Ishikawa (cell line): ENCODE measurements around the gene PDE6B.

Source experiments
- CEBPB ChIP-seq: IDR thresholded peaks from 2 replicates; pipeline ENCODE4 v1.6.1; 2012
- CREB1 ChIP-seq: IDR thresholded peaks from 2 replicates; pipeline ENCODE4 v1.6.1; 2012; ENCODE audit warnings: low read depth
- EGR1 ChIP-seq: IDR thresholded peaks from 2 replicates; pipeline ENCODE4 v1.6.1; 2012
- EP300 ChIP-seq: IDR thresholded peaks from 2 replicates; pipeline ENCODE4 v1.6.1; 2012; ENCODE audit warnings: borderline replicate concordance
- FOXM1 ChIP-seq: IDR thresholded peaks from 2 replicates; pipeline ENCODE4 v1.6.1; 2012; ENCODE audit warnings: low read depth, borderline replicate concordance
- NFIC ChIP-seq: IDR thresholded peaks from 2 replicates; pipeline ENCODE4 v1.6.1; 2012
- RAD21 ChIP-seq: IDR thresholded peaks from 2 replicates; pipeline ENCODE4 v1.6.1; 2012; ENCODE audit warnings: low read depth
- TAF1 ChIP-seq: IDR thresholded peaks from 2 replicates; pipeline ENCODE4 v1.6.1; 2012; ENCODE audit warnings: low read depth, mild to moderate bottlenecking
- TCF12 ChIP-seq: IDR thresholded peaks from 2 replicates; pipeline ENCODE4 v1.6.1; 2012; ENCODE audit warnings: low read depth
- TEAD4 ChIP-seq: IDR thresholded peaks from 2 replicates; pipeline ENCODE4 v1.6.1; 2012
- YY1 ChIP-seq: IDR thresholded peaks from 2 replicates; pipeline ENCODE4 v1.6.1; 2012; ENCODE audit warnings: low read depth
- ZBTB7A ChIP-seq: IDR thresholded peaks from 2 replicates; pipeline ENCODE4 v1.6.1; 2012; ENCODE audit warnings: low read depth
- TF ChIP-seq, protein P1 (sequence below): IDR thresholded peaks from 2 replicates; pipeline ENCODE4 v1.6.1; 2012
- TF ChIP-seq, protein P2 (sequence below): IDR thresholded peaks from 2 replicates; pipeline ENCODE4 v1.6.1; 2012; ENCODE audit warnings: low read depth, mild to moderate bottlenecking
- TF ChIP-seq, protein P3 (sequence below): IDR thresholded peaks from 2 replicates; pipeline ENCODE4 v1.6.1; 2012

PDE6B gene

DNA sequence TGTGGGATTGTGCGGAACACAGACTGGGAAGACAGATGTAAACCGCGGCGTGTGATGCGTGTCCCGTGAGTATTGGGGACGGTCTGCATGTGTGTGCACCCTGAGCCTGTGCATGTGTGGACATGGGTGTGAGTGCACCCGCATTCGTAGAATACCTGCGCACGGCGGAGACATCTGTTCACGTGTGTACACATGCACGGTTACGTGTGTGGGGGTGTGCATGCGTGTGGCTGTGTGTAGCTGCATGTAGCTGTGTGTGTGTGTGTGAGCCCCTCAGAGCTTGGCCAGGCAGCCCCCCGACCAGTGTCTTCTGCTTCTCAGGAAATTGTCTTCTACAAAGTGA lies 29.1 kb downstream of the PDE6B start:
- no peak for TF ChIP-seq FOXM1
- TF ChIP-seq ZBTB7A: no peak
- TF ChIP-seq RAD21: no peak
- TF ChIP-seq CREB1: no peak
- TF ChIP-seq, protein P1, sequence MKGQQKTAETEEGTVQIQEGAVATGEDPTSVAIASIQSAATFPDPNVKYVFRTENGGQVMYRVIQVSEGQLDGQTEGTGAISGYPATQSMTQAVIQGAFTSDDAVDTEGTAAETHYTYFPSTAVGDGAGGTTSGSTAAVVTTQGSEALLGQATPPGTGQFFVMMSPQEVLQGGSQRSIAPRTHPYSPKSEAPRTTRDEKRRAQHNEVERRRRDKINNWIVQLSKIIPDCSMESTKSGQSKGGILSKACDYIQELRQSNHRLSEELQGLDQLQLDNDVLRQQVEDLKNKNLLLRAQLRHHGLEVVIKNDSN: no peak
- TF ChIP-seq CEBPB: no peak
- no peak for TF ChIP-seq TAF1

DNA sequence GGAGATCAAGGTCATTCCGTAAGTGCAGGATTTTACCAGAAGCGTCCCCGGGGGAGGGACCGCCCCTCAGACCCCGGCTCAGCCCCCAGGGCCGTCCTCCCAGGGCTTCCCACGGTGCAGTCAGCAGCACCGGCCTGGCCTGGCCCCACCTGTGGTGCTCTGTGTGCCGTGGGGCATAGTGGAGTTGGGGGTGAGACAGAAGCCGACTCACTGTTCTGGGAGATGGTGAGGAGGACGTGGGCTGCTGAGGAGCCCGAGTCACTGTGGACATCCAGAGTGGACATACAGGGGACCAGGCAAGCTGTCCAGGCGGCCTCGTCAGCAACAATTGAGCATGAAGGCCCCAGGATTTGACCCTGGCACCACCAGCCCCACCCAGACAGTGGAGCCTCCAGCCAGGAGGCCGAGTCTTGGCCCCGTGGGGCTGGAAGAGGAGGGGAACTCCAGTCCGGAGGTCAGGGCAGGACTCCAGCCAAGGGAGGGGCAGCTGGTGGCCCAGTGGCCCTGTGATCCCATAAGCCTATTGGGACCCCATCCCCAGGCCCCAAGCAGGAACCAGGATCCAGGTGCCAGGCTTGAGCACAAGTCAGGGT lies 29.6 kb downstream of the PDE6B start:
- TF ChIP-seq CEBPB (no peak), FOXM1 (no peak), TCF12 (no peak), ZBTB7A (no peak), EGR1 (no peak), NFIC (no peak), TEAD4 (no peak), TAF1 (no peak), RAD21 (no peak), CREB1 (no peak)
- TF ChIP-seq, protein P1: no peak
- TF ChIP-seq, protein P2, sequence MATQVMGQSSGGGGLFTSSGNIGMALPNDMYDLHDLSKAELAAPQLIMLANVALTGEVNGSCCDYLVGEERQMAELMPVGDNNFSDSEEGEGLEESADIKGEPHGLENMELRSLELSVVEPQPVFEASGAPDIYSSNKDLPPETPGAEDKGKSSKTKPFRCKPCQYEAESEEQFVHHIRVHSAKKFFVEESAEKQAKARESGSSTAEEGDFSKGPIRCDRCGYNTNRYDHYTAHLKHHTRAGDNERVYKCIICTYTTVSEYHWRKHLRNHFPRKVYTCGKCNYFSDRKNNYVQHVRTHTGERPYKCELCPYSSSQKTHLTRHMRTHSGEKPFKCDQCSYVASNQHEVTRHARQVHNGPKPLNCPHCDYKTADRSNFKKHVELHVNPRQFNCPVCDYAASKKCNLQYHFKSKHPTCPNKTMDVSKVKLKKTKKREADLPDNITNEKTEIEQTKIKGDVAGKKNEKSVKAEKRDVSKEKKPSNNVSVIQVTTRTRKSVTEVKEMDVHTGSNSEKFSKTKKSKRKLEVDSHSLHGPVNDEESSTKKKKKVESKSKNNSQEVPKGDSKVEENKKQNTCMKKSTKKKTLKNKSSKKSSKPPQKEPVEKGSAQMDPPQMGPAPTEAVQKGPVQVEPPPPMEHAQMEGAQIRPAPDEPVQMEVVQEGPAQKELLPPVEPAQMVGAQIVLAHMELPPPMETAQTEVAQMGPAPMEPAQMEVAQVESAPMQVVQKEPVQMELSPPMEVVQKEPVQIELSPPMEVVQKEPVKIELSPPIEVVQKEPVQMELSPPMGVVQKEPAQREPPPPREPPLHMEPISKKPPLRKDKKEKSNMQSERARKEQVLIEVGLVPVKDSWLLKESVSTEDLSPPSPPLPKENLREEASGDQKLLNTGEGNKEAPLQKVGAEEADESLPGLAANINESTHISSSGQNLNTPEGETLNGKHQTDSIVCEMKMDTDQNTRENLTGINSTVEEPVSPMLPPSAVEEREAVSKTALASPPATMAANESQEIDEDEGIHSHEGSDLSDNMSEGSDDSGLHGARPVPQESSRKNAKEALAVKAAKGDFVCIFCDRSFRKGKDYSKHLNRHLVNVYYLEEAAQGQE: no peak

DNA sequence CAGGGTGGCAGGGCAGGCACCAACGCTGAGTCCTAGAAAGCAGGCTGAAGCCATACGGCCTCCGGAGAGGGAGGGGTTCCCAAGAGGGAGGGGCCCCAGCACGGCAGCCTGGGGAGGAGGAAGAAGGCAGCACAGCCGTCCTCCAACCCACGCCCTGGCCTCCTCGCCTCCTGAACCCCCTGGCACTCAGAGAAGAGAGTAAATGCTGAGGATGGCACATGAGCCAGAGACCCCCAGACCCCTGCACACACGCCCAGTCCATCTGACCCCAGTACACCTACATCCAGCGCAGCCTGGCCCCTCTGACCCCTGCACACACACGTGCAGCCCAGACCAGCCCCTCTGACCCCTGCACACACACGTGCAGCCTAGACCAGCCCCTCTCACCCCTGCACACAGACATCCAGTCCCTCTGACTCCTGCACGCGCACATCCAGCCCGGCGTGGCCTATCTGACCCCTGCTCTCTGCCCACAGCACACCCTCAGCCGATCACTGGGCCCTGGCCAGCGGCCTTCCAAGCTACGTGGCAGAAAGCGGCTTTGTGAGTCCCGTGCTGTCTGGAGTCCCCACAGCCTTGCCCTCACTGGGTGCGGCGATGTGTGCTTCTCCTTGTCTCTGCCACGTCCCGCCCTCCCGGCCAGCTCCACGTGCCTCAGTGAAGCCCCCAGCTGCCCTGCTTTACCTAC lies 30.2 kb downstream of the PDE6B start:
- TF ChIP-seq FOXM1: no peak
- TF ChIP-seq, protein P2: no peak
- TF ChIP-seq TCF12: no peak
- TF ChIP-seq EGR1: no peak
- TF ChIP-seq, protein P1: no peak
- TF ChIP-seq ZBTB7A: no peak
- no peak for TF ChIP-seq RAD21
- TF ChIP-seq CEBPB: no peak
- TF ChIP-seq YY1: no peak
- TF ChIP-seq TEAD4: no peak
- TF ChIP-seq CREB1: no peak
- no peak for TF ChIP-seq TAF1
- no peak for TF ChIP-seq NFIC
- TF ChIP-seq, protein P3, sequence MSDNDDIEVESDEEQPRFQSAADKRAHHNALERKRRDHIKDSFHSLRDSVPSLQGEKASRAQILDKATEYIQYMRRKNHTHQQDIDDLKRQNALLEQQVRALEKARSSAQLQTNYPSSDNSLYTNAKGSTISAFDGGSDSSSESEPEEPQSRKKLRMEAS: no peak
- TF ChIP-seq EP300: no peak

DNA sequence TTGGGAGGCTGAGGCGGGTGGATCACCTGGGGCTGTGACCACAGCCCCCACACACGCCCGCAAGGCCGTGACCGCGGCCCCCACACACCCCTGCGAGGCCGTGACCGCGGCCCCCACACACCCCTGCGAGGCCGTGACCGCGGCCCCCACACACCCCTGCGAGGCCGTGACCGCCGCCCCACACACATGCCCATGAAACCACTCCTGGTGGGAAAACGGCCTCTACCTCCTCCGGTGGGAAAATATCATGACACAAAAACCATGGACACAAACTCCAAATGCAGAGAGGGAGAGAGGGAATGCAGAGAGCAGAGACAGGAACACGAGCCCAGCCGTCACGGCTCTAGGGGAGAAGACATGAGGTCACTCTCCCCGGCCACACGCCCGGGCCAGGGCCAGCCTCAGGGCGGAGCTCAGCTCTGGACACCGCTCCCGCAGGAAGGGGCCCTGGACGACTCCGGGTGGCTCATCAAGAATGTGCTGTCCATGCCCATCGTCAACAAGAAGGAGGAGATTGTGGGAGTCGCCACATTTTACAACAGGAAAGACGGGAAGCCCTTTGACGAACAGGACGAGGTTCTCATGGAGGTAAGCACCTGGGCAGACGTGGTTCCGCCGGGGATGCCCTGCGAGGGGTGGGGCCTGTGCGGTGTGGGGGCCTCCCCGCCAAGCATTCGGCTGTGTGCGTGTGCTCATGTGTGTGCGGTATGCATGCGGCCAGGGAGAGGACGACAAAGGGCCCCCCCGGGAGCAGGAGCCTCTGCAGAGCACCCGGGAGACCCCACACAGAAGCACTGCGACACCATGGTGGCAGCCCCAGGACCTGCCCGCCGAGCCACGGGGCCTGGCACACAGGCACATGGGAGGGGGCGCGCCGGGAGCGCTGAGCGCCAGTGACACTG lies 31.3 kb downstream of the PDE6B start:
- TF ChIP-seq YY1 (no peak), EGR1 (no peak), NFIC (no peak), TEAD4 (no peak), TAF1 (no peak), RAD21 (no peak), TCF12 (no peak), EP300 (no peak), CREB1 (no peak), CEBPB (no peak), ZBTB7A (no peak)
- TF ChIP-seq, protein P2: no peak
- TF ChIP-seq, protein P1: no peak
